GM12891 (cell line): ENCODE data around the gene AMFR.

Experiments
- POLR2A ChIP-seq: IDR thresholded peaks from 2 replicates; pipeline ENCODE4 v1.6.1; 2011; ENCODE audit warnings: low read depth, low read length, control low read depth
- POLR2AphosphoS5 ChIP-seq: IDR thresholded peaks from 2 replicates; pipeline ENCODE4 v1.6.1; 2011; ENCODE audit warnings: low read depth, low read length, control low read depth
- POU2F2 ChIP-seq: IDR thresholded peaks from 2 replicates; pipeline ENCODE4 v1.6.1; 2011; ENCODE audit warnings: low read depth, mild to moderate bottlenecking, control low read depth, low read length, moderate library complexity
- SPI1 ChIP-seq: IDR thresholded peaks from 2 replicates; pipeline ENCODE4 v1.6.1; 2011; ENCODE audit warnings: low read depth, low read length, control low read depth
- TAF1 ChIP-seq: IDR thresholded peaks from 2 replicates; pipeline ENCODE4 v1.6.1; 2011; ENCODE audit warnings: low read depth, low read length, control low read depth

- TF ChIP-seq SPI1 (no peak), TAF1 (no peak), POLR2A (no peak), POLR2AphosphoS5 (no peak), POU2F2 (no peak)
Measured at GRCh38 chr16:56399047-56399446, 26.3 kb downstream of the AMFR start.
